HCT116 (cell line): ENCODE results near the gene GNB1L. TPM values are rescaled to one million over a fixed set of nuclear protein-coding genes. Genes with fewer than 3 reads are reported as not detected.

Experiments used
- ATAC-seq: fragments of 200-7000 bp; cut with Tn5 transposase; 2 replicates; pipeline ENCODE4 v1.9.1; 2020; ENCODE audit warnings: mild to moderate bottlenecking, moderate library complexity
- BruUV-seq: library from RNA; stranded (reverse); fragments of 400-500 nt; replicated peaks from 2 replicates; lab custom pipeline; 2021; lab: Mats Ljungman, UMichigan
- CTCF ChIA-PET: fragments of 300-600 bp; sonication (Branson Sonifier 250); formaldehyde crosslinking; loops from one replicate; lab custom pipeline; 2021; ENCODE audit warnings: antibody characterized with exemption; lab: Charles Lee
- POLR2A ChIA-PET: fragments of 300-600, 350-600 bp; sonication (Branson Sonifier 250); formaldehyde crosslinking; loops from one replicate; lab custom pipeline; 2021; ENCODE audit warnings: antibody characterized with exemption; lab: Charles Lee
- RAD21 ChIA-PET, 2 experiments: fragments of 300-600 bp; sonication (Branson Sonifier 250); formaldehyde crosslinking; loops; one replicate each; lab custom pipeline; 2023; ENCODE audit warnings: low total read pairs in 2 of 2; ENCODE audit not compliant: uncharacterized antibody in 2 of 2, unreplicated experiment in 2 of 2, low non-redundant PET in 1 of 2; lab: Charles Lee
- DNase-seq: peaks from one replicate; pipeline ENCODE4 v3.0.0-alpha.2; 2010; ENCODE audit warnings: low read depth, low spot score
- H2AFZ ChIP-seq: fragments of 200-600 bp; shearing (Covaris generic), sonication (generic); 2 replicates; pipeline ENCODE4 v1.6.1; 2017; ENCODE audit warnings: low read depth, mixed run types, mixed read lengths, antibody characterized with exemption, low read length; ENCODE audit not compliant: poor library complexity, severe bottlenecking
- H3K27ac ChIP-seq: 2 replicates; pipeline ENCODE4 v1.5.1; 2012; ENCODE audit warnings: low read depth, low read length
- H3K27me3 ChIP-seq: fragments of 200-600 bp; sonication (generic); 2 replicates; pipeline ENCODE4 v1.6.1; 2016; ENCODE audit warnings: mixed run types, low read length, mixed read lengths; ENCODE audit not compliant: insufficient read depth
- H3K36me3 ChIP-seq, 2 experiments: fragments of 200-500 bp in 1 of 2; fragments of 200-600 bp in 1 of 2; sonication (Bioruptor generic) in 1 of 2; sonication (generic) in 1 of 2; 2 replicates each; pipeline versions ENCODE4 v1.5.1 to v1.6.1; 2014 to 2016; ENCODE audit warnings: low read length in 2 of 2, inconsistent platforms in 1 of 2, mixed read lengths in 1 of 2, mixed run types in 1 of 2; ENCODE audit not compliant: insufficient read depth in 2 of 2, control insufficient read depth in 1 of 2
- H3K4me1 ChIP-seq, 2 experiments: fragments of 200-600 bp in 1 of 2; sonication (generic) in 1 of 2; 2 replicates each; pipeline versions ENCODE4 v1.5.1 to v1.6.1; 2012 to 2017; ENCODE audit warnings: low read length in 2 of 2, inconsistent platforms in 1 of 2, mild to moderate bottlenecking in 1 of 2, mixed read lengths in 1 of 2, mixed run types in 1 of 2, moderate library complexity in 1 of 2; ENCODE audit not compliant: insufficient read depth in 2 of 2, control insufficient read depth in 1 of 2
- H3K4me2 ChIP-seq: fragments of 200-600 bp; sonication (generic); 2 replicates; pipeline ENCODE4 v1.6.1; 2017; ENCODE audit warnings: mixed run types, low read length, mixed read lengths
- H3K4me3 ChIP-seq, 2 experiments: fragments of 200-600 bp in 1 of 2; sonication (generic) in 1 of 2; replicated peaks in 1 of 2; 2 replicates each; pipeline ENCODE4 v1.5.1; 2011 to 2016; ENCODE audit warnings: low read length in 2 of 2, control low read depth in 1 of 2, low read depth in 1 of 2, mild to moderate bottlenecking in 1 of 2, mixed read lengths in 1 of 2, mixed run types in 1 of 2
- H3K79me2 ChIP-seq: fragments of 200-600 bp; sonication (generic); 2 replicates; pipeline ENCODE4 v1.6.1; 2017; ENCODE audit warnings: mild to moderate bottlenecking, mixed run types, low read length, moderate library complexity, mixed read lengths; ENCODE audit not compliant: insufficient read depth
- H3K9ac ChIP-seq: fragments of 200-600 bp; sonication (generic); 2 replicates; pipeline ENCODE4 v1.6.1; 2016; ENCODE audit warnings: low read length, mixed read lengths
- H3K9me2 ChIP-seq: fragments of 200-600 bp; sonication (generic), shearing (Covaris generic); 2 replicates; pipeline ENCODE4 v1.6.1; 2017; ENCODE audit warnings: mixed run types, mild to moderate bottlenecking, moderate library complexity; ENCODE audit not compliant: insufficient read depth
- H3K9me3 ChIP-seq, 2 experiments: fragments of 200-500 bp in 1 of 2; fragments of 200-600 bp in 1 of 2; sonication (Bioruptor generic) in 1 of 2; sonication (generic) in 1 of 2; 2 replicates each; pipeline ENCODE4 v1.6.1; 2014 to 2017; ENCODE audit warnings: low read length in 2 of 2, mixed read lengths in 2 of 2, inconsistent platforms in 1 of 2, low read depth in 1 of 2, mild to moderate bottlenecking in 1 of 2, mixed run types in 1 of 2, moderate library complexity in 1 of 2; ENCODE audit not compliant: control insufficient read depth in 1 of 2, insufficient read depth in 1 of 2
- H4K20me1 ChIP-seq: fragments of 200-600 bp; sonication (generic), shearing (Covaris generic); 2 replicates; pipeline ENCODE4 v1.6.1; 2017; ENCODE audit warnings: mixed run types, mild to moderate bottlenecking, moderate library complexity; ENCODE audit not compliant: insufficient read depth
- CEBPB ChIP-seq: IDR thresholded peaks from 2 replicates; pipeline ENCODE4 v1.6.1; 2012; ENCODE audit warnings: low read depth
- EGR1 ChIP-seq: IDR thresholded peaks from 2 replicates; pipeline ENCODE4 v1.6.1; 2012; ENCODE audit warnings: low read depth
- EZH2 ChIP-seq: fragments of 200-600 bp; sonication (generic); IDR thresholded peaks from 2 replicates; pipeline ENCODE4 v1.6.1; 2017; ENCODE audit warnings: antibody characterized with exemption, mixed run types
- JUND ChIP-seq: IDR thresholded peaks from 2 replicates; pipeline ENCODE4 v1.6.1; 2012
- POLR2A ChIP-seq: IDR thresholded peaks from 2 replicates; pipeline ENCODE4 v1.7.0; 2011; ENCODE audit warnings: borderline replicate concordance; ENCODE audit not compliant: insufficient read depth, insufficient read length; ENCODE audit errors: extremely low read depth
- SRF ChIP-seq: IDR thresholded peaks from 2 replicates; pipeline ENCODE4 v1.6.1; 2012; ENCODE audit warnings: low read depth
- TCF7L2 ChIP-seq: IDR thresholded peaks from 2 replicates; pipeline ENCODE4 v1.7.0; 2011; ENCODE audit warnings: borderline replicate concordance, inconsistent platforms; ENCODE audit not compliant: insufficient read depth, insufficient read length; ENCODE audit errors: extremely low read depth
- YY1 ChIP-seq: IDR thresholded peaks from 2 replicates; pipeline ENCODE4 v1.6.1; 2011; ENCODE audit warnings: low read length, low read depth, moderate library complexity, mild to moderate bottlenecking; ENCODE audit not compliant: insufficient replicate concordance; ENCODE audit errors: extremely low read depth
- ZFX ChIP-seq: fragments of 450-650 bp; IDR thresholded peaks from 2 replicates; pipeline ENCODE4 v1.6.1; 2017
- ZNF274 ChIP-seq: fragments of 200-500 bp; sonication (Bioruptor generic); IDR thresholded peaks from 2 replicates; pipeline ENCODE4 v1.6.1; 2014; ENCODE audit warnings: mild to moderate bottlenecking, low read depth, low read length, inconsistent platforms
- intact Hi-C: fragments of 100-400 bp; cut with micrococcal nuclease; formaldehyde crosslinking; loops from 2 replicates; pipeline ENCODE4 v1.10.0; 2022
- total RNA-seq: library from RNA; stranded (reverse); gene quantifications from one replicate; pipeline ENCODE4 v1.2.1, GENCODE V29; 2021; ENCODE audit not compliant: unreplicated experiment
- TF ChIP-seq, protein P1 (sequence below), 3 experiments: fragments of 200-600 bp in 1 of 3; sonication (generic) in 1 of 3; IDR thresholded peaks in 2 of 3; conservative IDR thresholded peaks in 1 of 3; 2 replicates each; pipeline ENCODE4 v1.5.1; 2012 to 2017; ENCODE audit warnings: low read depth in 2 of 3, low read length in 2 of 3, antibody characterized with exemption in 1 of 3, borderline replicate concordance in 1 of 3, control low read depth in 1 of 3, mild to moderate bottlenecking in 1 of 3, mixed read lengths in 1 of 3, mixed run types in 1 of 3, moderate library complexity in 1 of 3; ENCODE audit not compliant: insufficient read depth in 1 of 3
- TF ChIP-seq, protein P2 (sequence below): IDR thresholded peaks from 2 replicates; pipeline ENCODE4 v1.6.1; 2011; ENCODE audit warnings: mild to moderate bottlenecking, low read length, moderate library complexity; ENCODE audit not compliant: insufficient replicate concordance; ENCODE audit errors: extremely low read depth

Gene GNB1L
- total RNA-seq, 1 experiment from 2014 or later, result 12.1 TPM

DNA sequence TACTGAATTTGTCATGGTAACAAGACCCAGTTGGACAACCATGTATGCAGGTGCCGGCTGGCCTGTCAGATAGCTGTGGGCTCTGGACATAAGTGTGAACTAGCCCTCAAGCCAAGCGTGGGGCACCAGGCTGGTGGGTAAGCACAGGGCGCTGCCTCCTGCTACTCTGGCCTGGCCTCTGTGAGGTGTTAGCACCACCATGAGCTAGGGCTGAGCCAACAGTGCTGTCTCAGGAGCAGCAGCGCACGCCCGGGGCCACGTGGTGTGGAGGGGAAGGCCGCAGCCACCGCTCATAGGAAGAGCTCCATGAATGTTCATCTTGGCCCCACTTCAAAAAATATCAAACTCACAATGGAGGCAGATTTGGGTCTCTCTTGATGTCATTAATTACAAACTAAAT is 35.3 kb upstream of the GNB1L start:
- TF ChIP-seq YY1 (no peak), EGR1 (no peak), ZFX (no peak), POLR2A (no peak), SRF (no peak), ZNF274 (no peak)
- TF ChIP-seq, all 23 proteins: peak for 0
- Histone ChIP-seq H3K79me2 (no peaks in the 10 kb centered on the region), H3K9ac (no peak overlapping the region), H3K27me3 (no peaks in the 10 kb centered on the region), H3K27ac (no peak overlapping the region), H3K4me2 (no peak overlapping the region), H3K4me1 (peaks cover 17 to 22% of the 10 kb centered on the region in 2 experiments), H3K9me3 (no peaks in the 10 kb centered on the region), H2AFZ (no peak overlapping the region), H3K36me3 (no peaks in the 10 kb centered on the region), H3K9me2 (no peaks in the 10 kb centered on the region), H4K20me1 (no peaks in the 10 kb centered on the region), H3K4me3 (no peak overlapping the region)
- DNase-seq (no peak), ATAC-seq (no peak)
- ChIA-PET CTCF (no interaction called here), POLR2A (no interaction called here), RAD21 (no interaction called here)
- intact Hi-C loops, result no loop called here
- BruUV-seq, result no TSS peak

DNA sequence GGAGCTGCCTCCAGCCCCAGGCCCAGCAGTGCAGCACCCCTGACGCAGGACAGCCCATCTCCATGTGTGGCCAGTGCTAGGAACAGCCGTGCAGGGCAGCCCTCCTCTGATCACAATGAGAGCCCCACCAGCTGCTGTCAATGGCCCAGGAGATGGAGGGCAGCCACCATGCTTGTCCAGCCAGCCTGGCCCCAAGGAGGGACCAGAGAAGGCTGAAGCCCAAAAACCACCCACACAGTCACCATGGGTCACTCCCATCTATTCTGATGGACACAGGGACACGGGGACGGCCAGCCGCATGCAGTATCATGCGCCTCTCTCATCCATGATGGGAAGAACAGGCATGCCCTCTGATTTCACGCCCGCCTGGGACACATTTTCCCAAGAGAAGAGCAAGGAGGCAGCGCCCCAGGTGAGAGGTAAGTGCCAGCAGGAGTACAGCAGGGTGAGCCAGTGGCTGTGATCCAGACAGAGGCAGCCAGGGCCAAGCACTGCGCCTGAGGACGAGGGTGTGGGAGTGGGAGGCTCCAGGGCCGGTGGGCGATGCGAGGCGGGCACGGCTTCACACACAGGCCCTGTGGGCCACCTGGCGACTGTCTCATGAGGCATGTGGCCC is 33.6 kb upstream of the GNB1L start:
- ChIA-PET RAD21 (no interaction called here), POLR2A (no interaction called here), CTCF (no interaction called here)
- Histone ChIP-seq H3K4me1 (peaks cover 17 to 22% of the 10 kb centered on the region in 2 experiments), H3K9me2 (no peaks in the 10 kb centered on the region), H3K9me3 (no peaks in the 10 kb centered on the region), H3K27ac (no peak overlapping the region), H4K20me1 (no peaks in the 10 kb centered on the region), H3K79me2 (no peaks in the 10 kb centered on the region), H3K4me2 (no peak overlapping the region), H3K4me3 (no peak overlapping the region), H3K27me3 (no peaks in the 10 kb centered on the region), H3K36me3 (no peaks in the 10 kb centered on the region), H2AFZ (no peak overlapping the region), H3K9ac (no peak overlapping the region)
- no peak for DNase-seq
- BruUV-seq, result no TSS peak
- ATAC-seq, result no peak
- intact Hi-C loops, result no loop called here
- TF ChIP-seq POLR2A, result no peak
- no peak for TF ChIP-seq YY1
- TF ChIP-seq EGR1, result no peak
- TF ChIP-seq ZNF274, result no peak
- TF ChIP-seq CEBPB, result no peak
- TF ChIP-seq, protein P1, sequence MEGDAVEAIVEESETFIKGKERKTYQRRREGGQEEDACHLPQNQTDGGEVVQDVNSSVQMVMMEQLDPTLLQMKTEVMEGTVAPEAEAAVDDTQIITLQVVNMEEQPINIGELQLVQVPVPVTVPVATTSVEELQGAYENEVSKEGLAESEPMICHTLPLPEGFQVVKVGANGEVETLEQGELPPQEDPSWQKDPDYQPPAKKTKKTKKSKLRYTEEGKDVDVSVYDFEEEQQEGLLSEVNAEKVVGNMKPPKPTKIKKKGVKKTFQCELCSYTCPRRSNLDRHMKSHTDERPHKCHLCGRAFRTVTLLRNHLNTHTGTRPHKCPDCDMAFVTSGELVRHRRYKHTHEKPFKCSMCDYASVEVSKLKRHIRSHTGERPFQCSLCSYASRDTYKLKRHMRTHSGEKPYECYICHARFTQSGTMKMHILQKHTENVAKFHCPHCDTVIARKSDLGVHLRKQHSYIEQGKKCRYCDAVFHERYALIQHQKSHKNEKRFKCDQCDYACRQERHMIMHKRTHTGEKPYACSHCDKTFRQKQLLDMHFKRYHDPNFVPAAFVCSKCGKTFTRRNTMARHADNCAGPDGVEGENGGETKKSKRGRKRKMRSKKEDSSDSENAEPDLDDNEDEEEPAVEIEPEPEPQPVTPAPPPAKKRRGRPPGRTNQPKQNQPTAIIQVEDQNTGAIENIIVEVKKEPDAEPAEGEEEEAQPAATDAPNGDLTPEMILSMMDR (IDR thresholded peaks at IDR 0.05 in 2 of 3, conservative IDR thresholded peaks at IDR 0.05 in 1 of 3; ENCODE audit: borderline replicate concordance in 1 of 3, insufficient read depth in 1 of 3, low read depth in 2 of 3, low read length in 2 of 3), result no peak
- TF ChIP-seq, protein P2, sequence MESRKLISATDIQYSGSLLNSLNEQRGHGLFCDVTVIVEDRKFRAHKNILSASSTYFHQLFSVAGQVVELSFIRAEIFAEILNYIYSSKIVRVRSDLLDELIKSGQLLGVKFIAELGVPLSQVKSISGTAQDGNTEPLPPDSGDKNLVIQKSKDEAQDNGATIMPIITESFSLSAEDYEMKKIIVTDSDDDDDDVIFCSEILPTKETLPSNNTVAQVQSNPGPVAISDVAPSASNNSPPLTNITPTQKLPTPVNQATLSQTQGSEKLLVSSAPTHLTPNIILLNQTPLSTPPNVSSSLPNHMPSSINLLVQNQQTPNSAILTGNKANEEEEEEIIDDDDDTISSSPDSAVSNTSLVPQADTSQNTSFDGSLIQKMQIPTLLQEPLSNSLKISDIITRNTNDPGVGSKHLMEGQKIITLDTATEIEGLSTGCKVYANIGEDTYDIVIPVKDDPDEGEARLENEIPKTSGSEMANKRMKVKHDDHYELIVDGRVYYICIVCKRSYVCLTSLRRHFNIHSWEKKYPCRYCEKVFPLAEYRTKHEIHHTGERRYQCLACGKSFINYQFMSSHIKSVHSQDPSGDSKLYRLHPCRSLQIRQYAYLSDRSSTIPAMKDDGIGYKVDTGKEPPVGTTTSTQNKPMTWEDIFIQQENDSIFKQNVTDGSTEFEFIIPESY, result no peak
- no peak for TF ChIP-seq EZH2
- TF ChIP-seq SRF, result no peak
- no peak for TF ChIP-seq TCF7L2
- TF ChIP-seq JUND, result no peak
- no peak for TF ChIP-seq ZFX
